HepG2 (cell line): Measurements from ENCODE around the gene DNASE2. TPM values are rescaled to one million over a fixed set of nuclear protein-coding genes. Genes with fewer than 3 reads are reported as not detected.

Experiments
- ASH2L ChIP-seq: fragments of 300-600, 200-600 bp; sonication (generic); IDR thresholded peaks from 2 replicates; pipeline ENCODE4 v1.7.0; 2017; ENCODE audit warnings: low read depth, mild to moderate bottlenecking, moderate library complexity, mixed read lengths, low read length; ENCODE audit not compliant: insufficient read length
- KLF6 ChIP-seq: IDR thresholded peaks from 2 replicates; pipeline ENCODE4 v1.8.0; 2016; ENCODE audit warnings: missing biosample characterization, missing genetic modification reagents
- MEIS2 ChIP-seq: sonication (generic); formaldehyde crosslinking; IDR thresholded peaks from 2 replicates; pipeline ENCODE4 v1.9.0; 2021; ENCODE audit warnings: mild to moderate bottlenecking, missing genetic modification reagents
- PHF20 ChIP-seq: sonication (generic); formaldehyde crosslinking; IDR thresholded peaks from 2 replicates; pipeline ENCODE4 v1.5.0; 2020; ENCODE audit warnings: mild to moderate bottlenecking, missing genetic modification reagents
- SMARCE1 ChIP-seq: fragments of 450-650 bp; IDR thresholded peaks from 2 replicates; pipeline ENCODE4 v1.6.1; 2017; ENCODE audit warnings: borderline replicate concordance
- TAF15 ChIP-seq: fragments of 200-400 bp; formaldehyde crosslinking; IDR thresholded peaks from one replicate; pipeline ENCODE4 v1.6.1; 2018; ENCODE audit warnings: mild to moderate bottlenecking, low read depth, low read length; ENCODE audit not compliant: poor library complexity, severe bottlenecking
- THRA ChIP-seq: sonication (generic); formaldehyde crosslinking; IDR thresholded peaks from 2 replicates; pipeline ENCODE4 v1.4.0; 2020; ENCODE audit warnings: missing genetic modification reagents, borderline replicate concordance
- TSC22D2 ChIP-seq: sonication (generic); formaldehyde crosslinking; IDR thresholded peaks from 2 replicates; pipeline ENCODE4 v1.5.1; 2020; ENCODE audit warnings: missing genetic modification reagents, mild to moderate bottlenecking, borderline replicate concordance
- XRCC5 ChIP-seq: fragments of 200-400 bp; formaldehyde crosslinking; optimal IDR thresholded peaks from 2 replicates; pipeline ENCODE3; 2017; ENCODE audit warnings: mild to moderate bottlenecking, low read length
- ZBTB7B ChIP-seq: sonication (generic); formaldehyde crosslinking; IDR thresholded peaks from 2 replicates; pipeline ENCODE4 v1.4.0; 2020; ENCODE audit warnings: missing genetic modification reagents
- ZFP91 ChIP-seq: sonication (generic); formaldehyde crosslinking; IDR thresholded peaks from 2 replicates; pipeline ENCODE4 v1.9.0; 2022; ENCODE audit warnings: missing genetic modification reagents, mild to moderate bottlenecking, borderline replicate concordance
- ZNF646 ChIP-seq: sonication (generic); formaldehyde crosslinking; IDR thresholded peaks from 2 replicates; pipeline ENCODE4 v1.9.0; 2021; ENCODE audit warnings: mild to moderate bottlenecking, missing genetic modification reagents
- ZNF704 ChIP-seq: sonication (generic); formaldehyde crosslinking; IDR thresholded peaks from 2 replicates; pipeline ENCODE4 v1.8.1; 2023; ENCODE audit warnings: mild to moderate bottlenecking, inconsistent platforms, moderate library complexity, missing genetic modification reagents, borderline replicate concordance
- ZNF776 ChIP-seq: sonication (generic); formaldehyde crosslinking; IDR thresholded peaks from 2 replicates; pipeline ENCODE4 v1.4.0; 2020; ENCODE audit warnings: mild to moderate bottlenecking, missing genetic modification reagents
- ZUFSP ChIP-seq: sonication (generic); formaldehyde crosslinking; IDR thresholded peaks from 2 replicates; pipeline ENCODE4 v1.9.0; 2021; ENCODE audit warnings: missing genetic modification reagents, mild to moderate bottlenecking, borderline replicate concordance
- polyA plus RNA-seq, 8 experiments: library from polyadenylated mRNA; depleted of rRNA in 3 of 8; stranded (reverse) in 7 of 8; unstranded in 1 of 8; fragments of >200 nt; fragmentation: Illumina TruSeq in 4 of 8; extraction: Trizol in 4 of 8; gene quantifications; 2 replicates each; pipeline versions ENCODE4 v1.2.1 to v1.2.3, GENCODE V29; 2011 to 2016; ENCODE audit warnings: low read depth in 4 of 8, missing spikeins in 1 of 8, mixed read lengths in 1 of 8; ENCODE audit not compliant: insufficient read depth in 1 of 8
- total RNA-seq, 5 experiments: library from RNA; depleted of rRNA; stranded (reverse); fragments of >200 nt; fragmentation: Illumina TruSeq; extraction: Trizol; gene quantifications; 2 replicates each; pipeline ENCODE4 v1.2.3, GENCODE V29; 2016; ENCODE audit warnings: low read depth in 1 of 5

DNASE2 gene
- total and polyA plus RNA-seq, 2 of the 13 experiments (the other 11 are each of a cell fraction or from before 2014, with no cell fraction given), result 7.5 to 16.2 TPM

GRCh38 chr19:12825254-12826131 lies 55.8 kb downstream of the DNASE2 start (continued):
- no peak for TF ChIP-seq ZNF646 (CRISPR knock-in tag)
- no peak for TF ChIP-seq ZUFSP
- peak; percentile 44 for TF ChIP-seq TAF15
- 0 out of 2 replicates have a peak, but pooled peaks have one; percentile 48 for TF ChIP-seq ZFP91 (CRISPR knock-in tag)
- TF ChIP-seq KLF6 (CRISPR knock-in tag), result 0 out of 2 replicates have a peak, but pooled peaks have one; percentile 37
- TF ChIP-seq MEIS2 (CRISPR knock-in tag), result no peak
- TF ChIP-seq SMARCE1, result no peak
- TF ChIP-seq ZNF776, result no peak
- TF ChIP-seq PHF20 (CRISPR knock-in tag), result no peak
- 0 out of 2 replicates have a peak, but pooled peaks have one; percentile 31 for TF ChIP-seq ZNF704 (CRISPR knock-in tag)
- 0 out of 2 replicates have a peak, but pooled peaks have one; percentile 20 for TF ChIP-seq THRA (CRISPR knock-in tag)
- peak; percentile 73 for TF ChIP-seq XRCC5
- no peak for TF ChIP-seq TSC22D2 (CRISPR knock-in tag)
- peak; percentile 59; the same call in 1 of the 2 replicates for TF ChIP-seq ZBTB7B (CRISPR knock-in tag)
- TF ChIP-seq ASH2L, result no peak
